Measurements from ENCODE around the gene SLC1A6.
"Not testable (repeated sequence)": the region's sequence is repeated elsewhere in the genome, so short reads cannot be mapped to it uniquely, and the experiment has no call there.

The SLC1A6 gene

GRCh38 chr19:15022752-15023151 is 43.1 kb upstream of the SLC1A6 start:
- Histone ChIP-seq H3K79me2 (ENCODE audit: control insufficient read depth, low read length) (no peaks in the 10 kb centered on the region), H3K4me3 (ENCODE audit: low read length) (no peak overlapping the region), H3K36me3 (ENCODE audit: control insufficient read depth, low read length) (no peaks in the 10 kb centered on the region), H3F3A (ENCODE audit: control insufficient read depth, insufficient read depth) (no peaks in the 10 kb centered on the region), H4K20me1 (ENCODE audit: control insufficient read depth, insufficient read depth, low read depth, low read length) (no peaks in the 10 kb centered on the region), H3K4me1 (ENCODE audit: control insufficient read depth, low read length) (no peaks in the 10 kb centered on the region), H3K4me2 (ENCODE audit: low read length) (no peak overlapping the region), H3K27me3 (ENCODE audit: control insufficient read depth, low read length) (no peaks in the 10 kb centered on the region), H3K9me2 (replicated peaks; ENCODE audit: control insufficient read depth, low read length) (no peaks in the 10 kb centered on the region), H3K27ac (ENCODE audit: low read depth, low read length) (no peak overlapping the region), H3K9me3 (ENCODE audit: control insufficient read depth, insufficient read depth, low read length) (no peaks in the 10 kb centered on the region)
- TF ChIP-seq, protein P1, sequence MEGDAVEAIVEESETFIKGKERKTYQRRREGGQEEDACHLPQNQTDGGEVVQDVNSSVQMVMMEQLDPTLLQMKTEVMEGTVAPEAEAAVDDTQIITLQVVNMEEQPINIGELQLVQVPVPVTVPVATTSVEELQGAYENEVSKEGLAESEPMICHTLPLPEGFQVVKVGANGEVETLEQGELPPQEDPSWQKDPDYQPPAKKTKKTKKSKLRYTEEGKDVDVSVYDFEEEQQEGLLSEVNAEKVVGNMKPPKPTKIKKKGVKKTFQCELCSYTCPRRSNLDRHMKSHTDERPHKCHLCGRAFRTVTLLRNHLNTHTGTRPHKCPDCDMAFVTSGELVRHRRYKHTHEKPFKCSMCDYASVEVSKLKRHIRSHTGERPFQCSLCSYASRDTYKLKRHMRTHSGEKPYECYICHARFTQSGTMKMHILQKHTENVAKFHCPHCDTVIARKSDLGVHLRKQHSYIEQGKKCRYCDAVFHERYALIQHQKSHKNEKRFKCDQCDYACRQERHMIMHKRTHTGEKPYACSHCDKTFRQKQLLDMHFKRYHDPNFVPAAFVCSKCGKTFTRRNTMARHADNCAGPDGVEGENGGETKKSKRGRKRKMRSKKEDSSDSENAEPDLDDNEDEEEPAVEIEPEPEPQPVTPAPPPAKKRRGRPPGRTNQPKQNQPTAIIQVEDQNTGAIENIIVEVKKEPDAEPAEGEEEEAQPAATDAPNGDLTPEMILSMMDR (IDR thresholded peaks at IDR 0.05; ENCODE audit: low read depth, low read length, poor library complexity, severe bottlenecking) = no peak
- TF ChIP-seq EZH2phosphoT487 (IDR thresholded peaks at IDR 0.05; ENCODE audit: borderline replicate concordance, low read length) = no peak

GRCh38 chr19:15021286-15022007 is 41.8 kb upstream of the SLC1A6 start:
- H3K4me1 ChIP-seq (ENCODE audit: control insufficient read depth, low read length) = no peaks in the 10 kb centered on the region
- no peaks in the 10 kb centered on the region for H4K20me1 ChIP-seq (ENCODE audit: control insufficient read depth, insufficient read depth, low read depth, low read length)
- H3K79me2 ChIP-seq (ENCODE audit: control insufficient read depth, low read length) = no peaks in the 10 kb centered on the region
- H3F3A ChIP-seq (ENCODE audit: control insufficient read depth, insufficient read depth) = no peaks in the 10 kb centered on the region
- no peaks in the 10 kb centered on the region for H3K9me2 ChIP-seq (replicated peaks; ENCODE audit: control insufficient read depth, low read length)
- H3K27ac ChIP-seq (ENCODE audit: low read depth, low read length) = no peak overlapping the region
- H3K27me3 ChIP-seq (ENCODE audit: control insufficient read depth, low read length) = no peaks in the 10 kb centered on the region
- TF ChIP-seq, protein P1 (IDR thresholded peaks at IDR 0.05; ENCODE audit: low read depth, low read length, poor library complexity, severe bottlenecking) = no peak
- TF ChIP-seq EZH2phosphoT487 (IDR thresholded peaks at IDR 0.05; ENCODE audit: borderline replicate concordance, low read length) = no peak
- H3K9me3 ChIP-seq (ENCODE audit: control insufficient read depth, insufficient read depth, low read length) = no peaks in the 10 kb centered on the region
- no peak overlapping the region for H3K4me3 ChIP-seq (ENCODE audit: low read length)
- H3K4me2 ChIP-seq (ENCODE audit: low read length) = no peak overlapping the region
- H3K36me3 ChIP-seq (ENCODE audit: control insufficient read depth, low read length) = no peaks in the 10 kb centered on the region

- not testable (repeated sequence) for H3K79me2 ChIP-seq (ENCODE audit: control insufficient read depth, low read length); H4K20me1 ChIP-seq (ENCODE audit: control insufficient read depth, insufficient read depth, low read depth, low read length); H3K27me3 ChIP-seq (ENCODE audit: control insufficient read depth, low read length); H3K36me3 ChIP-seq (ENCODE audit: control insufficient read depth, low read length); H3K4me2 ChIP-seq (ENCODE audit: low read length); H3K9me3 ChIP-seq (ENCODE audit: control insufficient read depth, insufficient read depth, low read length); H3K27ac ChIP-seq (ENCODE audit: low read depth, low read length); H3K9me2 ChIP-seq (replicated peaks; ENCODE audit: control insufficient read depth, low read length); H3K4me1 ChIP-seq (ENCODE audit: control insufficient read depth, low read length); H3F3A ChIP-seq (ENCODE audit: control insufficient read depth, insufficient read depth); H3K4me3 ChIP-seq (ENCODE audit: low read length)
Measured at GRCh38 chr19:15018836-15019235, 39.2 kb upstream of the SLC1A6 start.

DNA sequence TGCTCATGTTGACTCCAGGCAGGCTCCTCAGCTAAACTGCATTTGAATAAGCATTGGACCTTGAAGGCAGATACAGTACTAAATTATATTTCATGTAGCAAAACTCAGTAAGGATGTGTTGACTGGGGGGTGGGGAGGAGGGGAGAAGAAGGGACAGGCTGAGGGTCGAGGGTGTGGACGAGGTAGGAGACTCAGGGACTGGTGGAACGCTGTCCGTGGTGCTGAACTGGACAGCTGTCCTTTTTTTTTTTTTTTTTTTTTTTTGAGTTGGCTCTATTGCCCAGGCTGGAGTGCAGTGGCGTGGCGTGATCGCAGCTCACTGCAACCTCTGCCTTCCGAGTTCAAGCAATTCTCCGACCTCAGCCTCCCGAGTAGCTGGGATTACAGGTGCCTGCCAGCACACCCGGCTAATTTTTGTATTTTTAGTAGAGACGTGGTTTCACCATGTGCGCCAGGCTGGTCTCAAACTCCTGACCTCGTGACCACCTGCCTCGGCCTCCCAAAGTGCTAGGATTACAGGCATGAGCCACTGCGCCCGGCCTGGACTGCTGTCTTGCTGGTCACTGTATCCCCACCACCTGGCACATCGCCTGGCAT is 36.4 kb upstream of the SLC1A6 start:
- Histone ChIP-seq H3K9me3 (ENCODE audit: control insufficient read depth, insufficient read depth, low read length) (no peaks in the 10 kb centered on the region), H3K36me3 (ENCODE audit: control insufficient read depth, low read length) (no peaks in the 10 kb centered on the region), H3K4me2 (ENCODE audit: low read length) (no peak overlapping the region), H3F3A (ENCODE audit: control insufficient read depth, insufficient read depth) (no peaks in the 10 kb centered on the region), H3K4me1 (ENCODE audit: control insufficient read depth, low read length) (no peaks in the 10 kb centered on the region), H3K79me2 (ENCODE audit: control insufficient read depth, low read length) (no peaks in the 10 kb centered on the region), H3K4me3 (ENCODE audit: low read length) (no peak overlapping the region), H3K27ac (ENCODE audit: low read depth, low read length) (no peak overlapping the region), H3K27me3 (ENCODE audit: control insufficient read depth, low read length) (no peaks in the 10 kb centered on the region), H4K20me1 (ENCODE audit: control insufficient read depth, insufficient read depth, low read depth, low read length) (no peaks in the 10 kb centered on the region), H3K9me2 (replicated peaks; ENCODE audit: control insufficient read depth, low read length) (no peaks in the 10 kb centered on the region)
- TF ChIP-seq, protein P1 (IDR thresholded peaks at IDR 0.05; ENCODE audit: low read depth, low read length, poor library complexity, severe bottlenecking) = no peak
- TF ChIP-seq EZH2phosphoT487 (IDR thresholded peaks at IDR 0.05; ENCODE audit: borderline replicate concordance, low read length) = no peak
